SH-SY5Y (cell line): ENCODE results near the gene POLD1.

ENCODE experiments used
- GATA2 ChIP-seq: IDR thresholded peaks from 2 replicates; pipeline ENCODE4 v1.6.1; 2011; ENCODE audit warnings: mild to moderate bottlenecking, low read depth, low read length
- GATA3 ChIP-seq: IDR thresholded peaks from 2 replicates; pipeline ENCODE4 v1.6.1; 2011; ENCODE audit warnings: low read depth, mild to moderate bottlenecking, low read length, moderate library complexity

The POLD1 gene

DNA sequence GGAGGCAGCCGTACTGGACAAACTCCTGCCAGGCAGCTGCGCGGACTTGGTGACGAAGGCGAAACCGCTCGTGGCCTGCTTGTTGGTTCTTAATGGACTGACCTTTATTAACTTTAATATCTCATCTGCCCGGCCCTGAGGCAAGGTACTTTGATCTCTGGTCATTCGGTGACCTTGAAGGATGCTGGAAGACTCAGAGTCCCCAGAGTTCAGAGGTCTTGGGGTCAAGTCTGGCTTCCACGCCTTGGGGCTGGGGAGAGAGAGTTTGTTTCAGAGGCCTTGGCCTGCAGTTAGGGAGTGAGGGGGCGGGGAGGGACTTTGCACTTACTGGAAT is 82.5 kb downstream of the POLD1 start:
- TF ChIP-seq GATA3 (no peak), GATA2 (no peak)

DNA sequence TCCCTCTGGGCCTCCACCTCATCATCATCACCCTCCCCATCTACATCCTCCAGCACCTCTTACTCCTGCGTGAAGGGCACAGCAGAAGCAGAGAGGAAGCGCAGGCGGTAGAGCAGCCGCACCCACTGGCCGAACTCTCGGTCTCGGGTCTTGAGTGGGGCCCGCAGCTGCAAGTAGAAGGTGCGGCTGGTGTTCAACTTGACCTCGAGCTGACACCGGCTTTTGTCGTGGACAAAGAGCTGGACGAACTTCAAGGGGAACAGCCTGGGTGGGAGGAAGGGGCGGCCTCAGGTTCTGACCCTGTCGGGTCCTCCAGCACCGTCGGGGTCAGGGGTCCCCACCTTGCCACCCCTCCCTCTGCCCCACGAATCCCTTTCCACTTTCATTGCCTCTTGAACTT is 83.4 kb downstream of the POLD1 start:
- TF ChIP-seq GATA3 (no peak), GATA2 (no peak)
